ENCODE results near the gene ACAD8.

Gene ACAD8

DNA sequence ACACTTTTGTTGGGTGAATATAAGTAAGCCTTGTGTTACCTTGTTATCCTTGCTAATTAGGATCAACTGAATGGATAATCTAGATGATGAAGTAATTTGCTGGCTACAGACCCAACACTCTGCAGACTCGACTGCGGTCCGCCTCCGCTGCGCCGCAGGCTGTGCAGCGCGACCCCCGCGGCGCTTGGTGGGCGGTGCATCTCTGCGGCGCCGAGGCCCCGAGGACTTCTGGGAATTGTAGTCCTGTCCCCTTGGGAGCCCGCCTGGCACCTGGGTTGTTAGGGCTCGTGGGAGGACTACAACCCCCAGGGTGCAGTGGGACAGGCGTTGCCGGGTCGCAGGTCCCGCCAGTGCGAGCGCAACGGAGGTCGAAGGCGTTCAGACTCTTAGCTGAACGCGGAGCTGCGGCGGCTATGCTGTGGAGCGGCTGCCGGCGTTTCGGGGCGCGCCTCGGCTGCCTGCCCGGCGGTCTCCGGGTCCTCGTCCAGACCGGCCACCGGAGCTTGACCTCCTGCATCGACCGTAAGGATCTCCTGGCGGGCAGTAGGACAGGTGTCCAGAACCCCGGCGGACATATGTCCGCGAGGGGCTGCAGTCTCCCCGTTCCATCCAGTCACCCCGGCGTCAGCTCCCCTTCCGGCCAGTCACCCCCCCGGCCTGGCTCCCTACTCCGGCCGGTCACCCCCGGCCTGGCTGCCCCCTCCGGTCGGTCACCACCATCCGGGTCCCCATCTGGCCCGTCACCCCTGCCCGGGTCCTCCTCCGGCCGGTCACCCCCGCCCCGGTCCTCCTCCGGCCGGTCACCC is at the start of gene ACAD8, which contains the start of gene THYN1:
TSS of gene ACAD8 (plus strand) at position 381 of the 806 bp plus-strand sequence. CDS start at position 414, 33 bp downstream.
TSS of gene THYN1 (minus strand) at position 165 of the 806 bp plus-strand sequence. CDS start 470 bp downstream, outside the sequence.
- peak; percentile 94 to 95 for DNase-seq (ENCODE audit: low read depth in 2 of 2)

DNA sequence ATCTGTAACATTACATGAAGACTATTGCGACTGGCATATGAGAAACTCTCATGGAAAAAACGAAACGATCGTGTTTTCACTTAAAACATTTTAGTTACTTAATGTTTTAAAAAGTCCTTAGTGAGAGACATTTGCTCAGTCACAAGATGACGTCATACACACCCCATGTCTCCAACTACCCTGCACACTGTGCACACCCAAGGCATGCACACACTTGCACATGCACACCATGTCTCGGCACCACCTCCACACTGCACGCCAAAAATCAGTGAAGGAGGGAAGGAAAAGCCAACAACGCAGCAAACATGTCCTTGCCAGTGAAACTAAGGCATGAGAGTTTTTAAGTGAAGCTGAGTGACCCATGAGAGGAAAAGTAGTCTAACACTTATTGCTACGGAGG is 47.6 kb upstream of the ACAD8 start:
- DNase-seq (ENCODE audit: low read depth in 2 of 2) = no peak

DNA sequence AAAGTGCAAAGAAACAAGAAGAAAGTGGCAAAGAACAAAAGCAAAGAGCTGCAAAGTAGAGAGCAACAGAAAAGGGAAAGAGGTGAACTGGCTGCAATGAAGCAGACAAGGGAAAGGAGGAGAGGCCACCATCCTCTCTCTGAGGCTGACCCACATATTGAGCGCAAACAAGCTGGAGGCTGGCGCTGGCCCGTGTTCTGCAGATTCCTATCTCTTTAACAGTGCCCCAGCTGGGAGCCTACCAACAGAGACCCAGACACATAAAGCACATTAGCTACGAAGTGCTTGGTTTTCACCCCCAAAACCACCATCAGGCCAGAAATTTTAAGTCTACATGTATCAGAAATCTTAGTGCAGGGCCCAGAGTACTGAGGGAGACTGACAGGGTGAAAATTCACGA is 47.2 kb upstream of the ACAD8 start:
- DNase-seq (ENCODE audit: low read depth in 2 of 2) = no peak

DNA sequence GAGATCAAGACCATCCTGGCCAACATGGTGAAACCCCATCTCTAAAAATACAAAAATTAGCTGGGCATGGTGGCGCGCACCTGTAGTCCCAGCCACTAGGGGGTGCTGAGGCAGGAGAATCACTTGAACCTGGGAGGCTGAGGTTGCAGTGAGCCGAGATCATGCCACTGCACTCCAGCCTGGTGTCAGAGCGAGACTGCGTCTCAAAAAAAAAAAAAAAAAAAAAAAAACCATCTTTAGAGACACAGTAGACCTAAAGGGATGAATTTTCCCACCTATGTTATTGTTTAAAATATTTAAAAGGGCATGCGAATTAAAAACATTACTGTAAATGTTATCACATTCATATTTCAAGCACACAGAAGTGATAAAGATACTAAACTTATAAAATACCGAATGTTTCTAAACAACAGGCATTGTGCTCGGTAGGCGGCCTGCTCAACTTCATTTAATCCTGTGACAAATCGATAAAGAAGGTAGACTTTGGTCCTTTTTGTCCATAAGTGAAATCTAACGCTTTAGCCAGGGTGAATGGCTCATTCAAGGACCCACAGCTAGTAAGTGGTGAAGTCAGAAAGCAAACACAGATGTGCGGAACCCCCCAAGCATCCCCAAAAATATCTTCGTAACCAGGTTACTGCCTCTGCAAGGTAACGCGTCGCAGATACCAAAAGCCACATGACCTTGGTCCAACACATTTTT is 45.7 kb upstream of the ACAD8 start:
- peak; percentile 34 to 40 for DNase-seq (ENCODE audit: low read depth in 2 of 2)

DNA sequence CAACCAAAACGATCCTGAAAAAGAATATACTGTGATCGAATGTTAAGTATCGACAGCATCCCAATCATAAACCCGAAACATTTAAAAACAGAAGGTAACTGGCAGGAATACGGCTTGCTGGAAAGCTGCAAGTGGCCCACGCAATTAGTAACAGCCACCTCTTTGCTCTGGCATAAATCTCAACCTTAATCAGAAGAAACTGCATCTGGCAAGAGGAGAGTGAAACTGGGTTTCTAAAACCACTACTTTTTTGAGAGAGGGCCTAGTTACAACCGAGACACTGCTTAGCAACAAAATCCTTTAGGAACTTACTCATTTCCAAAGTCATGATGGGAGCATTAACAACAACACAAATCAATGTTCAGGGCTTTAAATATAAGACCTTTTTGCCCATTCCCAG is 37.5 kb upstream of the ACAD8 start:
- DNase-seq (ENCODE audit: low read depth in 2 of 2) = no peak

DNA sequence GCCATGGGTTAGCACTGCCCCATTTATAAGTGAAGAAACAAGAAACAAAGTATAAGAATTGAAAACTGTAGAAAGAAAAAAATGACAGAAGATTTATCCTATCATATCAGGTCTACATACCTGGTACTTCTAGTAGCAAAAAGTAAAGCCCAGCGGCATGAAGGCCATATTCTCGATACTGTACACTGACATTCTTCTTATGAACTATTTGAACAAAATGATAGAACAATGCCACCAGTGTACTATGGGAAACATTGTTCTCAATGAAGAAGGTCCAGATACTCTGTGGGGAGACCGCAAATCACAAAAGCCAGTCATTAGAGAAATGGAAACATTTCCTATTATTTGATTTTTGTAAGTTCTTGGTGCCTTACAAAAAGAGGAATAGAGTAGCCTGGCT is 36.6 kb upstream of the ACAD8 start:
- DNase-seq (ENCODE audit: low read depth in 2 of 2) = no peak

DNA sequence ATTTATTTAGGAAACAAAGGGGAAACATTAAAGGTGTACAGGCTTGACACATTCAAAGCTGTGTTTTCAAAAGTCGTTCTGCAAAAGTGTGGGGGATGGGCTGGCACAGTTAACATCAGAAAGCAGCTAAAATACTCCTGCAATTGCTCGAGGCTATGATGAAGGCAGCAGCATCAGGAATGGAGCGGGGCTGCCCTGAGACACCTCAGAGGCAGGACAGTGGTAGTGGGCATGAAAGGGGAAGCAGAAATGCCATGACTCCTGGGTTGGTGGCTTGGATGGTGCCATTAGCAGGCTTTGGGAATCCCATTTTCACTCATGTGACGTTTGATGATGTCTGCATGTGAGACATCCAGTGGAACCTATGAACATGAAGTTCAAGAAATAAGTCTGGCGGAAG is 30.2 kb upstream of the ACAD8 start:
- no peak for DNase-seq (ENCODE audit: low read depth in 2 of 2)

DNA sequence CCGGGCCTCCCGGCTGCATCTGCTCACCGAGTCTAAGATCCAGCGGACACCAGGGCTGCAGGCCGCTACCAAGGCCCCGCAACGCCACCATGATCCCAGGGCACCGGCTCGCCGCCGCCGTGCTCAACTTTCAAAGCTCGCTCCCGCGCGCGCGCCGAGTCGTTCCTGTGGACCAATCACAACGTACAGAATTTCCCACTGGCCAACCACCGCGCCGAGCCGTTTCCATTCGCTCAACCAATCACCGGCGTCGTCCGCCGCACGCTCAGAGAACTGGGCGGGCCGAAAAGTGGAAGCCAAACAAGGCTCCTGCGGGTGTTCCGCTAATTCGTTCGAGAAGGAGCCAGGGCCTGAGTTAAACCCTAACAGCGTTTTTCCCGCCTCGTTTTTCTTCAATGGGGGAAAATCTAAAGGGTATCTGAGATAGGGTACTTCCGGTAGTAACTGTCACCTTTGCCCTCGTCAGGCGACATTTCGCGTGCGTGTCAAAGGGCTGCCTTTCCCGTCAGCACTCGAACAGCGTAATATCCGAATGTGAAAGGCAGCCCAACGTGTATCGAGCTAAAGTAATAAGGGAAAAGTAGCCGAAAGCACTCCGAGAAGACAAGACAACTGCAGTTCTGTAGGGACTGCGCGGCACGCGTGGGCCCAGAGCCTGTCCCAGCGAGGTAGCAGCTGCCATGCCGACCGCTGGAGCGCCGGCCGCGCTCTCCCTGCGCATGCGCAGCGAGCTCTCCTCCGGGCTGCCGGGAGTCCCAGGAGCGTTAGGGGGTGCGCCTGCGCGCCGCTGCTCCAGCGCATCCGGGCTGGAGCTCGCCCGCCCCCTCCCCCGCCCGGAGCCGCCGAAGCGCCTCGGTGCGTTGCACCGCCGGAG is 29.3 kb upstream of the ACAD8 start, which contains the start of the genes NCAPD3 and VPS26B:
TSS of gene NCAPD3 (minus strand) at position 132 of the 874 bp plus-strand sequence. CDS start at position 91, 41 bp downstream.
TSS of gene VPS26B (plus strand) at position 836 of the 874 bp plus-strand sequence. CDS start 452 bp downstream, outside the sequence.
- DNase-seq (ENCODE audit: low read depth in 2 of 2) = peak; percentile 93 to 94

DNA sequence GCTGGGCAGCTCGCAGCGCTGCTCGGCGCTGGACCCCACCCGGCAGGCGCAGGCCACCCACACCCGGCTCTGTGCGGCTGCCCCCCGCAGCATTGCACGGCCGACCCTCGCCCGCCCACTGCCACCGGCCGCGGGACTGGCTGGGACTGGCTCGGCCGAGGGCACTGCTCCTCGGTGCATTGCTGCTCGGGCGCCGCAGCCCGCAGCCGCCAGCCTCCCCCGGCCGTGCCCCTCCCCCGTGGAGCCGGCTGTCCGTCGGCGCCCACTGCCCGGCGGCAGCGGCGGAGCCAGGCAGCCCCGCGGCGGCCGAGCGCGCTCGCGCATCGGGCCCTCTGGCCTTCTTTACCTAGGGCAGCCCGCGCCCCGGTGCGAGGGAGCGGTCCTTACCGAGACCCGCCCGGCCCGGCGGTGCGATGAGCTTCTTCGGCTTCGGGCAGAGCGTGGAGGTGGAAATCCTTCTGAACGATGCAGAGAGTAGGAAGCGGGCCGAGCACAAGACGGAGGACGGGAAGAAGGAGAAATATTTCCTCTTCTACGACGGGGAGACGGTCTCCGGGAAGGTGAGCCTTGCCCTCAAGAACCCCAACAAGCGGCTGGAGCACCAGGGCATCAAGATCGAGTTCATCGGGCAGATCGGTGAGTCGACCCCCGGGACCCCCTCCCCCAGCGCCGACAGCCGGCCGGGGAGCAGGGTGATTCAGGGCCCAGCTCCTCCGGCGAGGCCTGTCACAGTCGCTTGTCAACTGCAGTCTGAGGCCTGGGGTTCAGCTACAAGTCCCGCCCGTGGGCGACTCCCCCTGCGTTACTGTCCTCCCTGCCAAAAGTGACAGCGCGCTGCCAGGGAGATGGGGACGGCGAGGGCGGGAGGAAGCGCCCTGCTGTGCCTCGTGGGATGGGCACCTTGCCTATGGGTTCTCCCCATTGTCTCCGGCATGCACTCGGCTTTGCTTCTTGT is 28.4 kb upstream of the ACAD8 start:
- DNase-seq (ENCODE audit: low read depth in 2 of 2) = peak; percentile 34 to 43

DNA sequence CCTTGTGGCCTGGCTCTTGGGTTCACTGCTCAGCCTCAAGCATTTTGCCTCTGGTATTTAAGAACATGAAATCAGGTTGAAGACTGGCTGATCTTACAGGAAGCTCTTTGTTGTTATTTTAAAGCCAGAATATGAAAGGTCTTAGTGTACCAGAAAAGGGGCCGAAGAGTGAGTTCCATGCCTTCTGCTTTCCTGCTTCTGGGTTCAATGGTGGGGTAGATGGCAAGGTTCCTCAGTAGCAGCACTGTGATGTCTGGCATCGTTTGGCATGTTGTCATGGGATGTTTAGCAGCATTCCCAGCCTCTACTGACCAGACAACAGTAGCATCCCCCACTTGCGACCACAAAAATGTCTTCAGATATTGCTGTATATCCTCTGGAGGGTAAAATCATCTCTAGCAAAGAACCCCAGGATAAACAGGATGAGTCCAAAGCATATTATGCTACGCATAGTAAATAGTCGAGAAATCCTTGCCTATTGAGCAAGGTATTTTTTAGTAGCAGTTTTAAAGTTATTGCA is 26.5 kb upstream of the ACAD8 start:
- no peak for DNase-seq (ENCODE audit: low read depth in 2 of 2)

DNA sequence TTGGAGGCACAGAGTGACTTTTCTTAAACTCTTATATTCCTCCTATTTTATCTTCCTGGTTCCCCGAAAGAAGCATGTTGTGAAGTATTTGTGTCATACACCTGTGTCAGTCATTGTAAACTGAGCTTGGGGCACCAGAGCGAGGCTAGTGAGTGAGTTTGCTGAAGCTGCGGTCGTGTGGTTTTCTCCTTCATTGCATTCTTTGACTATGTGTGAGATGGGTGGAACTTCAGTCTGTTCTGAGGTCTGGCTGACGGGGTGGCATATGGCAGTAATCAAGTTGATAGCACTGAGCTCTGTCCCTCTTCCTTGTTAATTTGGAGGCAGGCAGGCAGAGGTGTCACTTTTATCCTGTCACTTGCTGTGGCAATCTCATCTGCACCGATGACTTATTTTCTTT is 24.7 kb upstream of the ACAD8 start:
- peak; percentile 20 to 27 for DNase-seq (ENCODE audit: low read depth in 2 of 2)

DNA sequence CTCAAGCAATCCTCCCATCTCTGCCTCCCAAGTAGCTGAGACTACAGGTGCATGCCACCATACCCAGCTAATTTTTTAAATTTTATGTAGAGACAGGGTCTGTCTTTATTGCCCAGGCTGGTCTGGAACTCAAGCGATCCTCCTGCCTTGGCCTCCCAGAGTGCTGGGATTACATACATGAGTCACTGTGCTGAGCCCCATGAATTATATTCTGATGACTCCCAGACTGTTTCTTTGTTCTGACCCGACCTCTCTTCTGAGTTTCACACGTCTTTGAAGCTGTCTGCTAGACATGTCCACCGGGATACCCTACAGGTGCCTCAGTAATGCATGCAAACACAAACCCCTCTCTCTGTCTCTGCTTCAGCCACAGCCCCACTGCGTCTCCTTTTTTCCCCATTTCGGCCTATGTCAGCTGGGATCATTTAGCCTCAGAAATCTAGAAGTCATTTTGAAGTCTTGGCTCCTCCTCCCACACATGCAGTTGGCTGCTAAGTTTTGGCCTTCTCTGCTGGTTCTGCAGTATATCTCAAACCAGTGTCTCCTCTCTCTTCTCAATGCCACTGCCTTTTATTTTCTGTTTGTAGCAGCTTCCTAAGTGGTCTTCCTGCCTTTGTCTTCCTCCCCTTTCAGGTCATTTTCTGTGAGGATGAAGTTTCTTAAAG is 24.1 kb upstream of the ACAD8 start:
- no peak for DNase-seq (ENCODE audit: low read depth in 2 of 2)

DNA sequence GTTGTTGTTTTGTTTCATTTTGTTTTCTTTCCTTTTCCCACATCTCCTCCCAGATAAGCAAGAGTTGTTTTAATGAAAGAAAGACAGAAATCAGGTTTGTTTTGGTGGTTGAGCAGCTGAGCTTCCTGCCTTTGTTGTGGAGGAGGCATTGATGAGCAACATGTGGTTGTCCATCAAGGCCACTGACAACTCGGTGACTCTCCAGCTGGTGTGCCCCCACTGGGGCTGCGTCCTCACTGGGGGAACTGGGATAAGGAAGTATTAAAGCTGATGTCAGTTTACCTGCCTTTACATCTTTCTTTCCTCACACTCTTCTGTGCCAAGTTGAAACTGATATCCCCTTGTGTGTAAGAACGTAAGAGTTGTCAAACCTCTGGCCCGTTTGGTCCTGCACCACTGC is 23.0 kb upstream of the ACAD8 start:
- no peak for DNase-seq (ENCODE audit: low read depth in 2 of 2)

DNA sequence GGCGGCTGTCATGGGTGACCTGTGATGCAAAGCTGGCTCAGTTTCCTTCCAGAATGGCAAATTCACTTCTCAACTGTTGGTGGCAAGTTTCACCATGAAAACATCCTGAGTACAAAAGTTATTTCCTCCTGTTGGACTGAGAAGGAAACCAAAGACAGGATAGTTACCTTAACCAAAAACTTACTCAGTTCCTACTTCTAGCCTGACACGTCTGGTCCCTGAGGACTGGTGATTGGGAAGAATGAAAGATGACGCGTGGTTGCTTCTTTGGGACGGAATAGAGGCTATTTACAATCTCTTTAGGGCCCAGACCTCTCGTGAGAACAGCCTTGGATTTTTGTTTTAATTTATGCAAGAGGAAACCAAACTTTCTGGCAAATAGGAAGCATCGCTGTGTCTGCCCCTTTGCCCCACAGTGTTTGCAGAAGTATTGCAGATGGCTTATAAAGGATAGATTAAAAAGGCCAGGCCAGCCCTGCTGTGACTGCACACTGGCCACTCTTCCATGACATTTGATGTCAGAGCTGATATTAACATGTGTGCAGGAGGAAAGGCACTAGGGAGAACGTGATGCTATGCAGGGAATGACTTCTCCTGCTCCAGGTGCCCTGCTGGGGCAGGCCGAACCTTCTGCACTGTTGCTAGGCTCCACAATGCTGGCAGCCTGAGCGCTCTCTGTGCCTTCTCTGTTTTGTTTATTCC is 21.3 kb upstream of the ACAD8 start:
- DNase-seq (ENCODE audit: low read depth in 2 of 2) = no peak

DNA sequence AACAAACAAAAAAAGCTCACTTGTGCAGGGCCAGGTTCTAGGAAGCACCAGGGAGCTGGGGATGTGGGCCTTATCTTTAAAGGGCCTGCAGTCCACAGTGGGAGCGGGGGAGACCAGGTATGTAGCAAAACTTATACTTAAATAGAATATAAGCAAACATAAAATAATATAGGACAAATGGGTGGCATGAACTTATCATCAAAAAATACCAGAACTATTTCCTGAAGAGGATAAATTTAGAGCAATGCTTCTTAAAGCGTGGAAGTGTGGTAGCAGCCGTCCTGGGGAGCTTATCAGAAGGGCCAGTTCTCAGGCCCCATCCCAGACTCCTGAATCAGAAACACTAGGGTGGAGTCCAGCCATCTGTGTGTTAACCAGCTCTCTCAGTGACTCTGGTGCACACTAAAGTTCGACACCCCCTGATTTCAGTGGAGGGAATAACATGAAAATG is 19.6 kb upstream of the ACAD8 start:
- no peak for DNase-seq (ENCODE audit: low read depth in 2 of 2)

DNA sequence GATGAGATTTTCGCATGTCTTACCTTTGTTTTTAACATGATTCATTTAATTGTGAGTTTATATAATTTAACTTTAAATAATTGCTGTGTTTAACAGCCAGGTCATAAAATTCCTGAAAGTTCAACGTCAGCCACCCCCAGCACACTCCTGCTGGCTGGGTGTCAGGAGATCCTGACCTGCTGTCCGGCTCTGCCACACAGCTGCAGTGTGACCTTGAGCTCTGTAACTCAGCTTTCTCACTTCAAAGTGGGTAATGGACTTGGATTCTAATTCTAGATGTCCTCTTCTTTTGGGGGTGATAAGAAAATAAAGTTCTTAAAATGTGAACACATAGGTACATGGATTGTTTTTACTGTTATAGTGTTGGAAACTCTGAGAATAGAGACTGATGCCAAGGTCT is 18.0 kb upstream of the ACAD8 start:
- no peak for DNase-seq (ENCODE audit: low read depth in 2 of 2)

DNA sequence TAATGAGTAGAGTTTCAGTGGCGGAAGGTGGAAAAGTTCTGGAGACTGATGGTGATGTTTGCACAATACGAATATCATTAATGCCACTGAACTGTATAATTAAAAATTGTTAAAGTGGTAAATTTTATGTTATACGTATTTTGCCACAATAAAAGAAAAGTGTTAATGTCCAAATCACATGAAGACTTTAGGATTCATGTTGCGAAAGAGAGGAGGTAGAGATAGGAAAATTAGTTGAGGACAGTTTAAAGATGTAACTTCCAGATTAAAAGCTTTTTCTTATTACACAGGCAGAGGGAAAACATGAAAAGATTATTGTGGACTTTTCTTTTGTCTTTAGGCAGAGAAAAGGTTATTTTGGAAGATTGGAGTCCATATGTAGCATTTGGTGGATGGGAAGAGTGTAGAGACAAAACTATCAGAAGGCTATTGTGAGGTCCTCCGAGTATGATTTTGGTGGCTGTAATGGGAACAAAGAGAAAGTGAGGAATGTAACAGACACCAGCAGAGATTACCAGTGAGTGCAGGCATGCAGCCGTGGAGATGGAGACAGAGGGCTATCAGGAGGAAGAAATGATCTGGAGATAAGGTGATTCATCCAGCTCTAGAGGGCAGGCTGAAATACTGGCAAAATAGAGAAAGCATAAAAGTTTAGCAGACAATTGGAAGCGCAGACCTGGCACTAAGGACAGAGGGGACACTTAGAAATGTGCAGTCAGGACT is 16.4 kb upstream of the ACAD8 start:
- DNase-seq (ENCODE audit: low read depth in 2 of 2) = no peak

DNA sequence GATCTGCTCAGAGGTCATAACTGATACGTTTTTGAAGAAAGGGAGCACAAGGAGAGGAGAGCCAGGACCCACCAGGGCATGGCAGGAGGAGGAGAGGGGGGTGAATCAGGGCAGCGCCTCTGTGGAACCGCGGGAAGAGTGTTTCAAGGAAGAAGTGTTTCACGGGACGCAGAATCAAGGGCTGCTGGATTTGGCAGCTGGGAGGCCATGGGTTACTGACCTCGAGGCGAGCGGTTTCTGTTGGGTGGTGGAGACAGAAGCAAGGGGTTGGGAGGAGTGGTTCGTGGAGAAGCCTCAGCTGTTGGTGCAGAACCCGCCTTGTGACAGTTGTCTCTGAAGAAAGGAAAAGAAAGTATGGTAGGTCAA is 15.8 kb upstream of the ACAD8 start:
- no peak for DNase-seq (ENCODE audit: low read depth in 2 of 2)

DNA sequence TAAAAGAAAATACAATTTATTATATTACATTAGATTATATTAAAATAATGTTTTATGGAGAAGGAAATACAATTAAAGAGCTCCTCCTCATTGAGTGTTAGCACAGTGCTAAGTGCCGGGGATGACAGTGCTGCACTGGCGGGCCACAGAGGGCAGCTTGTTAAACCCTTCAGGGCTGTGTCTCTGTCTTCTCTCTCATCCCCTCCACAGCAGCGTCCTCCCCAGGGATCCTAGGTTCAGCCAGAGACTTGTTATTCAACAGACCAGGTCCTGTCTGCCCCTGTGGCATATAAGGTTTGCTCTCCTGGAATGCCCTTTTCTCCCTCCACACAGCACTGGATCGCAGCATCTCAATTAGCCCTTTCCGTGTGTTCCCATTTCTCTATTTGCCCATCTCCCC is 14.4 kb upstream of the ACAD8 start:
- DNase-seq (ENCODE audit: low read depth in 2 of 2) = no peak

Measured in stimulated activated CD8-positive, alpha-beta memory T cell treated with anti-CD3 and anti-CD28 coated beads, Interleukin-7, amount 100 ng/mL, for 4 hours (primary cell).